HEK293 (cell line): ENCODE results near the gene ARAP1.

Experiments
- CTCF ChIA-PET: fragments of 350-600 bp; formaldehyde crosslinking; extraction: SDS; loops from one replicate; lab custom pipeline; 2021; ENCODE audit warnings: antibody characterized with exemption; lab: Yijun Ruan, JAX
- POLR2A ChIA-PET: fragments of 300-600 bp; formaldehyde crosslinking; extraction: SDS; loops from one replicate; lab custom pipeline; 2020; ENCODE audit warnings: antibody characterized with exemption, inconsistent platforms; lab: Yijun Ruan, JAX
- H3K27ac ChIP-seq: fragments of 200-500 bp; sonication (Bioruptor generic); 2 replicates; pipeline ENCODE4 v1.5.1; 2014; ENCODE audit warnings: low read depth, low read length, control low read depth, inconsistent platforms; ENCODE audit errors: extremely low read depth
- H3K36me3 ChIP-seq, 2 experiments: fragments of 200-500 bp in 1 of 2; sonication (Bioruptor generic) in 1 of 2; 1 replicate in 1 of 2; 2 replicates in 1 of 2; pipeline ENCODE4 v1.5.1; 2014 to 2017; ENCODE audit warnings: inconsistent platforms in 2 of 2, low read length in 2 of 2; ENCODE audit not compliant: control insufficient read depth in 2 of 2, insufficient read depth in 1 of 2
- H3K4me1 ChIP-seq: fragments of 200-500 bp; sonication (Bioruptor generic); 2 replicates; pipeline ENCODE4 v1.5.1; 2014; ENCODE audit warnings: mild to moderate bottlenecking, low read length, inconsistent platforms; ENCODE audit not compliant: control insufficient read depth, insufficient read depth
- H3K4me3 ChIP-seq: 2 replicates; pipeline ENCODE4 v1.5.1; 2011; ENCODE audit warnings: low read depth, mild to moderate bottlenecking, control low read depth, low read length, moderate library complexity
- H3K9me3 ChIP-seq: fragments of 200-500 bp; sonication (Bioruptor generic); 2 replicates; pipeline ENCODE4 v1.5.1; 2014; ENCODE audit warnings: low read depth, low read length, inconsistent platforms; ENCODE audit not compliant: control insufficient read depth, insufficient read depth
- EGR2 ChIP-seq: fragments of 450-650 bp; formaldehyde crosslinking; IDR thresholded peaks from 2 replicates; pipeline ENCODE4 v1.5.1; 2016; ENCODE audit warnings: low read depth, missing biosample characterization, missing genetic modification characterization
- GLI4 ChIP-seq: fragments of 450-650 bp; formaldehyde crosslinking; IDR thresholded peaks from 2 replicates; pipeline ENCODE4 v1.5.1; 2016; ENCODE audit warnings: missing biosample characterization, missing genetic modification characterization
- GLIS1 ChIP-seq: fragments of 450-650 bp; formaldehyde crosslinking; IDR thresholded peaks from 2 replicates; pipeline ENCODE4 v1.5.1; 2016; ENCODE audit warnings: missing biosample characterization, missing genetic modification characterization
- KLF10 ChIP-seq: fragments of 450-650 bp; IDR thresholded peaks from 2 replicates; pipeline ENCODE4 v1.5.1; 2018; ENCODE audit warnings: missing biosample characterization, mild to moderate bottlenecking, missing genetic modification characterization
- KLF16 ChIP-seq: fragments of 450-650 bp; formaldehyde crosslinking; IDR thresholded peaks from 2 replicates; pipeline ENCODE4 v1.5.1; 2017; ENCODE audit warnings: missing biosample characterization, missing genetic modification characterization
- KLF9 ChIP-seq: fragments of 450-650 bp; formaldehyde crosslinking; IDR thresholded peaks from 2 replicates; pipeline ENCODE4 v1.5.1; 2016; ENCODE audit warnings: missing biosample characterization, missing genetic modification characterization, low read depth
- REPIN1 ChIP-seq: fragments of 450-650 bp; formaldehyde crosslinking; IDR thresholded peaks from 2 replicates; pipeline ENCODE4 v1.5.1; 2017; ENCODE audit warnings: missing biosample characterization, missing genetic modification characterization, low read depth
- SP2 ChIP-seq: fragments of 450-650 bp; formaldehyde crosslinking; IDR thresholded peaks from 2 replicates; pipeline ENCODE4 v1.5.1; 2016; ENCODE audit warnings: missing biosample characterization, missing genetic modification characterization
- SP3 ChIP-seq: fragments of 450-650 bp; formaldehyde crosslinking; IDR thresholded peaks from 2 replicates; pipeline ENCODE4 v1.5.1; 2016; ENCODE audit warnings: missing biosample characterization, missing genetic modification characterization
- SP7 ChIP-seq: fragments of 450-650 bp; formaldehyde crosslinking; IDR thresholded peaks from 2 replicates; pipeline ENCODE4 v1.5.1; 2016; ENCODE audit warnings: missing biosample characterization, missing genetic modification characterization
- WT1 ChIP-seq: fragments of 450-650 bp; formaldehyde crosslinking; IDR thresholded peaks from 2 replicates; pipeline ENCODE4 v1.5.1; 2016; ENCODE audit warnings: missing biosample characterization, missing genetic modification characterization
- YY1 ChIP-seq: fragments of 450-650 bp; formaldehyde crosslinking; IDR thresholded peaks from 2 replicates; pipeline ENCODE4 v1.5.1; 2018; ENCODE audit warnings: missing biosample characterization, missing genetic modification characterization
- ZBTB7A ChIP-seq: fragments of 450-650 bp; formaldehyde crosslinking; IDR thresholded peaks from 2 replicates; pipeline ENCODE4 v1.5.1; 2016; ENCODE audit warnings: low read depth, missing biosample characterization, missing genetic modification characterization
- ZFHX2 ChIP-seq: fragments of 450-650 bp; formaldehyde crosslinking; conservative IDR thresholded peaks from 2 replicates; pipeline ENCODE4 v1.5.1; 2016; ENCODE audit warnings: missing biosample characterization, missing genetic modification characterization
- ZNF121 ChIP-seq: fragments of 450-650 bp; formaldehyde crosslinking; IDR thresholded peaks from 2 replicates; pipeline ENCODE4 v1.5.1; 2016; ENCODE audit warnings: missing biosample characterization, missing genetic modification characterization
- ZNF174 ChIP-seq: fragments of 450-650 bp; formaldehyde crosslinking; IDR thresholded peaks from 2 replicates; pipeline ENCODE4 v1.5.0; 2017; ENCODE audit warnings: missing biosample characterization, mild to moderate bottlenecking, missing genetic modification characterization
- ZNF311 ChIP-seq: fragments of 450-650 bp; formaldehyde crosslinking; IDR thresholded peaks from 2 replicates; pipeline ENCODE4 v1.5.1; 2017; ENCODE audit warnings: missing biosample characterization, missing genetic modification characterization, borderline replicate concordance
- ZNF324 ChIP-seq: fragments of 450-650 bp; formaldehyde crosslinking; IDR thresholded peaks from 2 replicates; pipeline ENCODE4 v1.5.1; 2016; ENCODE audit warnings: missing biosample characterization, missing genetic modification characterization
- ZNF335 ChIP-seq: fragments of 450-650 bp; formaldehyde crosslinking; conservative IDR thresholded peaks from 2 replicates; pipeline ENCODE4 v1.5.1; 2016; ENCODE audit warnings: missing biosample characterization, missing genetic modification characterization
- ZNF404 ChIP-seq: fragments of 450-650 bp; formaldehyde crosslinking; IDR thresholded peaks from 2 replicates; pipeline ENCODE4 v1.5.1; 2017; ENCODE audit warnings: missing biosample characterization, missing genetic modification characterization
- ZNF561 ChIP-seq: fragments of 450-650 bp; IDR thresholded peaks from 2 replicates; pipeline ENCODE4 v1.5.1; 2018; ENCODE audit warnings: missing biosample characterization, missing genetic modification characterization, borderline replicate concordance
- ZNF629 ChIP-seq: fragments of 450-650 bp; formaldehyde crosslinking; IDR thresholded peaks from 2 replicates; pipeline ENCODE4 v1.5.1; 2017; ENCODE audit warnings: missing biosample characterization, missing genetic modification characterization
- ZSCAN30 ChIP-seq: fragments of 450-650 bp; IDR thresholded peaks from 2 replicates; pipeline ENCODE4 v1.5.1; 2018; ENCODE audit warnings: missing biosample characterization, mild to moderate bottlenecking, missing genetic modification characterization, moderate library complexity
- TF ChIP-seq, protein P1 (sequence below): fragments of 450-650 bp; formaldehyde crosslinking; IDR thresholded peaks from 2 replicates; pipeline ENCODE4 v1.5.1; 2017; ENCODE audit warnings: missing biosample characterization, mild to moderate bottlenecking, missing genetic modification characterization, moderate library complexity
- TF ChIP-seq, protein P2 (sequence below): fragments of 450-650 bp; formaldehyde crosslinking; IDR thresholded peaks from 2 replicates; pipeline ENCODE4 v1.5.1; 2016; ENCODE audit warnings: missing biosample characterization, missing genetic modification characterization
- TF ChIP-seq, protein P3 (sequence below): sonication (generic); formaldehyde crosslinking; IDR thresholded peaks from 2 replicates; pipeline ENCODE4 v1.8.1; 2022; ENCODE audit warnings: mild to moderate bottlenecking, moderate library complexity, missing genetic modification reagents
- TF ChIP-seq, protein P4 (sequence below): fragments of 450-650 bp; formaldehyde crosslinking; IDR thresholded peaks from 2 replicates; pipeline ENCODE4 v1.5.1; 2016; ENCODE audit warnings: missing biosample characterization, missing genetic modification characterization
- TF ChIP-seq, protein P5 (sequence below): fragments of 450-650 bp; formaldehyde crosslinking; IDR thresholded peaks from 2 replicates; pipeline ENCODE4 v1.5.1; 2016; ENCODE audit warnings: missing biosample characterization, missing genetic modification characterization

Gene ARAP1

DNA sequence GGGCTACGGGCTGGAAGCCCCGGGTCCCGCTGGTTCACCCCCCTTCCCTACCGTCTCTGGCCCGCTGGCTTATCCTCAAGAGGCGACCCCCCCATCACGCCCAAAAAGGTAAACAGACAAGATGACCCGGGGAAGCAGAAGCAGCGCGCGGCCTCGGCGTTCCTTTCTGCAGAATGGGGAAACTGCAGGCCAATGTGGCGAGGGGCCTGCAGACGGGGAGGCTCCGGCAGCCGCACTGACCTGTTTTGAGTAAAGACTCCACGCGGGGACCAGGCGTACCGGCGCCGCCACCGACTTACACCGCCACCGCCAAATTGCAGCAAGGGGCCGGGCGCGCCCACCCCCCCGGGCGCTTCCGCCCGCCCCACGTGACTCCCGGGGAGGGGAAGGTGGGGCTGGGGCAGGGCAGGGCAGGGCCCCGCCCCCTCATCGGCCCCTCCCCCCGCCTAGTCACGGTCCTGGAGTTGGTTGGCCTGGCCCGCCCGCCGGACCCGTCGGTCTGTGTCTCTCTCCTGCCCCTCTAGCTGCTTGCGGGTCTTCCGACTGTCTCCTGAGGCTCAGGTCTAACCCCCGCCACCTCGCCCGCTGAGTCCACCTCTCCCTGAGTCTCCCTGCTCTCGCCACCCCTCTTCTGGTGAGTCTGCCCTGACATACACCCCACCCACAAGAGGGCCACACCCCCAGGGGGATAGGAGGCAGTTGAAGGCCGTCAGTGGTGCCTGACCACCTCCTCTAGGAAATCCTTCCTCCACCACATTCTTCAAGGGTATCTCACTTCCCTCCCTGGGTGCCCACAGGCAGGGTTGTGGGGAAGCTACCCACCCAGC is at the start of gene ARAP1:
Gene ARAP1 (minus strand): TSS at position 321 of the 827 bp plus-strand sequence. CDS start 25,280 bp downstream, outside the sequence.
- H3K36me3 ChIP-seq, result peaks cover 0 to 21% of the 10 kb centered on the region in 2 experiments; a peak in 1 of 3 replicates
- ChIA-PET POLR2A (no interaction called here), CTCF (interaction anchor here (0.7 to 1.2 kb wide), 2 partner anchors 28 to 41 kb away, joined by 3 to 5 read pairs; no protein-coding TSS in a partner anchor)
- H3K9me3 ChIP-seq, result no peaks in the 10 kb centered on the region
- peak within 1 kb of the TSS; percentile 27; the same call in 1 of the 2 replicates for H3K27ac ChIP-seq
- H3K4me3 ChIP-seq, result peak within 1 kb of the TSS; percentile 65
- H3K4me1 ChIP-seq, result no peaks in the 10 kb centered on the region
- no peak for TF ChIP-seq GLI4
- 0 out of 2 replicates have a peak, but pooled peaks have one; percentile 75 for TF ChIP-seq ZBTB7A (tag by site-specific recombination)
- peak; percentile 78 for TF ChIP-seq SP3 (tag by site-specific recombination)
- TF ChIP-seq EGR2, result peak; percentile 23; the same call in 1 of the 2 replicates
- TF ChIP-seq, protein P1, sequence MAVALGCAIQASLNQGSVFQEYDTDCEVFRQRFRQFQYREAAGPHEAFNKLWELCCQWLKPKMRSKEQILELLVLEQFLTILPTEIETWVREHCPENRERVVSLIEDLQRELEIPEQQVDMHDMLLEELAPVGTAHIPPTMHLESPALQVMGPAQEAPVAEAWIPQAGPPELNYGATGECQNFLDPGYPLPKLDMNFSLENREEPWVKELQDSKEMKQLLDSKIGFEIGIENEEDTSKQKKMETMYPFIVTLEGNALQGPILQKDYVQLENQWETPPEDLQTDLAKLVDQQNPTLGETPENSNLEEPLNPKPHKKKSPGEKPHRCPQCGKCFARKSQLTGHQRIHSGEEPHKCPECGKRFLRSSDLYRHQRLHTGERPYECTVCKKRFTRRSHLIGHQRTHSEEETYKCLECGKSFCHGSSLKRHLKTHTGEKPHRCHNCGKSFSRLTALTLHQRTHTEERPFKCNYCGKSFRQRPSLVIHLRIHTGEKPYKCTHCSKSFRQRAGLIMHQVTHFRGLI, result 0 out of 2 replicates have a peak, but pooled peaks have one; percentile 30
- 0 out of 2 replicates have a peak, but pooled peaks have one; percentile 54 for TF ChIP-seq ZNF324 (tag by site-specific recombination)
- peak; percentile 8; the same call in 1 of the 2 replicates for TF ChIP-seq ZFHX2 (tag by site-specific recombination)
- TF ChIP-seq, protein P2, sequence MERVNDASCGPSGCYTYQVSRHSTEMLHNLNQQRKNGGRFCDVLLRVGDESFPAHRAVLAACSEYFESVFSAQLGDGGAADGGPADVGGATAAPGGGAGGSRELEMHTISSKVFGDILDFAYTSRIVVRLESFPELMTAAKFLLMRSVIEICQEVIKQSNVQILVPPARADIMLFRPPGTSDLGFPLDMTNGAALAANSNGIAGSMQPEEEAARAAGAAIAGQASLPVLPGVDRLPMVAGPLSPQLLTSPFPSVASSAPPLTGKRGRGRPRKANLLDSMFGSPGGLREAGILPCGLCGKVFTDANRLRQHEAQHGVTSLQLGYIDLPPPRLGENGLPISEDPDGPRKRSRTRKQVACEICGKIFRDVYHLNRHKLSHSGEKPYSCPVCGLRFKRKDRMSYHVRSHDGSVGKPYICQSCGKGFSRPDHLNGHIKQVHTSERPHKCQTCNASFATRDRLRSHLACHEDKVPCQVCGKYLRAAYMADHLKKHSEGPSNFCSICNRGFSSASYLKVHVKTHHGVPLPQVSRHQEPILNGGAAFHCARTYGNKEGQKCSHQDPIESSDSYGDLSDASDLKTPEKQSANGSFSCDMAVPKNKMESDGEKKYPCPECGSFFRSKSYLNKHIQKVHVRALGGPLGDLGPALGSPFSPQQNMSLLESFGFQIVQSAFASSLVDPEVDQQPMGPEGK (tag by site-specific recombination), result peak; percentile 79
- TF ChIP-seq ZNF629 (tag by site-specific recombination), result 0 out of 2 replicates have a peak, but pooled peaks have one; percentile 14
- TF ChIP-seq YY1 (tag by site-specific recombination), result 0 out of 2 replicates have a peak, but pooled peaks have one; percentile 12
- TF ChIP-seq ZSCAN30 (tag by site-specific recombination), result no peak
- peak; percentile 94 for TF ChIP-seq KLF9
- no peak for TF ChIP-seq ZNF561 (tag by site-specific recombination)
- peak; percentile 66 for TF ChIP-seq GLIS1 (tag by site-specific recombination)
- TF ChIP-seq WT1 (tag by site-specific recombination), result no peak; the same call in 1 of the 2 replicates
- TF ChIP-seq ZNF335 (tag by site-specific recombination), result peak; percentile 68
- no peak for TF ChIP-seq ZNF404 (tag by site-specific recombination)
- peak; percentile 93 for TF ChIP-seq ZNF121 (tag by site-specific recombination)
- peak; percentile 75; the same call in 1 of the 2 replicates for TF ChIP-seq KLF16 (tag by site-specific recombination)
- TF ChIP-seq ZNF174 (tag by site-specific recombination), result no peak
- TF ChIP-seq, protein P3, sequence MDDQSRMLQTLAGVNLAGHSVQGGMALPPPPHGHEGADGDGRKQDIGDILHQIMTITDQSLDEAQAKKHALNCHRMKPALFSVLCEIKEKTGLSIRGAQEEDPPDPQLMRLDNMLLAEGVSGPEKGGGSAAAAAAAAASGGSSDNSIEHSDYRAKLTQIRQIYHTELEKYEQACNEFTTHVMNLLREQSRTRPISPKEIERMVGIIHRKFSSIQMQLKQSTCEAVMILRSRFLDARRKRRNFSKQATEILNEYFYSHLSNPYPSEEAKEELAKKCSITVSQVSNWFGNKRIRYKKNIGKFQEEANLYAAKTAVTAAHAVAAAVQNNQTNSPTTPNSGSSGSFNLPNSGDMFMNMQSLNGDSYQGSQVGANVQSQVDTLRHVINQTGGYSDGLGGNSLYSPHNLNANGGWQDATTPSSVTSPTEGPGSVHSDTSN, result 0 out of 2 replicates have a peak, but pooled peaks have one; percentile 40
- TF ChIP-seq, protein P4, sequence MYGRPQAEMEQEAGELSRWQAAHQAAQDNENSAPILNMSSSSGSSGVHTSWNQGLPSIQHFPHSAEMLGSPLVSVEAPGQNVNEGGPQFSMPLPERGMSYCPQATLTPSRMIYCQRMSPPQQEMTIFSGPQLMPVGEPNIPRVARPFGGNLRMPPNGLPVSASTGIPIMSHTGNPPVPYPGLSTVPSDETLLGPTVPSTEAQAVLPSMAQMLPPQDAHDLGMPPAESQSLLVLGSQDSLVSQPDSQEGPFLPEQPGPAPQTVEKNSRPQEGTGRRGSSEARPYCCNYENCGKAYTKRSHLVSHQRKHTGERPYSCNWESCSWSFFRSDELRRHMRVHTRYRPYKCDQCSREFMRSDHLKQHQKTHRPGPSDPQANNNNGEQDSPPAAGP, result peak; percentile 43; the same call in 1 of the 2 replicates
- TF ChIP-seq SP2 (tag by site-specific recombination), result peak; percentile 63
- peak; percentile 91 for TF ChIP-seq KLF10 (tag by site-specific recombination)
- TF ChIP-seq, protein P5, sequence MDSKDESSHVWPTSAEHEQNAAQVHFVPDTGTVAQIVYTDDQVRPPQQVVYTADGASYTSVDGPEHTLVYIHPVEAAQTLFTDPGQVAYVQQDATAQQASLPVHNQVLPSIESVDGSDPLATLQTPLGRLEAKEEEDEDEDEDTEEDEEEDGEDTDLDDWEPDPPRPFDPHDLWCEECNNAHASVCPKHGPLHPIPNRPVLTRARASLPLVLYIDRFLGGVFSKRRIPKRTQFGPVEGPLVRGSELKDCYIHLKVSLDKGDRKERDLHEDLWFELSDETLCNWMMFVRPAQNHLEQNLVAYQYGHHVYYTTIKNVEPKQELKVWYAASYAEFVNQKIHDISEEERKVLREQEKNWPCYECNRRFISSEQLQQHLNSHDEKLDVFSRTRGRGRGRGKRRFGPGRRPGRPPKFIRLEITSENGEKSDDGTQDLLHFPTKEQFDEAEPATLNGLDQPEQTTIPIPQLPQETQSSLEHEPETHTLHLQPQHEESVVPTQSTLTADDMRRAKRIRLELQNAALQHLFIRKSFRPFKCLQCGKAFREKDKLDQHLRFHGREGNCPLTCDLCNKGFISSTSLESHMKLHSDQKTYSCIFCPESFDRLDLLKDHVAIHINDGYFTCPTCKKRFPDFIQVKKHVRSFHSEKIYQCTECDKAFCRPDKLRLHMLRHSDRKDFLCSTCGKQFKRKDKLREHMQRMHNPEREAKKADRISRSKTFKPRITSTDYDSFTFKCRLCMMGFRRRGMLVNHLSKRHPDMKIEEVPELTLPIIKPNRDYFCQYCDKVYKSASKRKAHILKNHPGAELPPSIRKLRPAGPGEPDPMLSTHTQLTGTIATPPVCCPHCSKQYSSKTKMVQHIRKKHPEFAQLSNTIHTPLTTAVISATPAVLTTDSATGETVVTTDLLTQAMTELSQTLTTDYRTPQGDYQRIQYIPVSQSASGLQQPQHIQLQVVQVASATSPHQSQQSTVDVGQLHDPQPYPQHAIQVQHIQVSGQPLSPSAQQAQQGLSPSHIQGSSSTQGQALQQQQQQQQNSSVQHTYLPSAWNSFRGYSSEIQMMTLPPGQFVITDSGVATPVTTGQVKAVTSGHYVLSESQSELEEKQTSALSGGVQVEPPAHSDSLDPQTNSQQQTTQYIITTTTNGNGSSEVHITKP (tag by site-specific recombination), result peak; percentile 82
- peak; percentile 66; the same call in 1 of the 2 replicates for TF ChIP-seq REPIN1 (tag by site-specific recombination)
- no peak for TF ChIP-seq ZNF311 (tag by site-specific recombination)
- peak; percentile 49; the same call in 1 of the 2 replicates for TF ChIP-seq SP7
